HEK293 (cell line): ENCODE measurements around the gene CRYBG1.

ENCODE experiments used
- EGR2 ChIP-seq: fragments of 450-650 bp; formaldehyde crosslinking; IDR thresholded peaks from 2 replicates; pipeline ENCODE4 v1.5.1; 2016; ENCODE audit warnings: low read depth, missing biosample characterization, missing genetic modification characterization
- GLIS2 ChIP-seq: fragments of 450-650 bp; formaldehyde crosslinking; IDR thresholded peaks from 2 replicates; pipeline ENCODE4 v1.5.1; 2016; ENCODE audit warnings: missing biosample characterization, missing genetic modification characterization
- IKZF3 ChIP-seq: fragments of 450-650 bp; IDR thresholded peaks from 2 replicates; pipeline ENCODE4 v1.5.0; 2018; ENCODE audit warnings: missing biosample characterization, mild to moderate bottlenecking, missing genetic modification characterization, moderate library complexity
- KLF1 ChIP-seq: fragments of 450-650 bp; formaldehyde crosslinking; IDR thresholded peaks from 2 replicates; pipeline ENCODE4 v1.5.1; 2016; ENCODE audit warnings: missing biosample characterization, missing genetic modification characterization
- SCRT1 ChIP-seq: fragments of 450-650 bp; formaldehyde crosslinking; IDR thresholded peaks from 2 replicates; pipeline ENCODE4 v1.5.1; 2016; ENCODE audit warnings: missing biosample characterization, missing genetic modification characterization, borderline replicate concordance
- SP7 ChIP-seq: fragments of 450-650 bp; formaldehyde crosslinking; IDR thresholded peaks from 2 replicates; pipeline ENCODE4 v1.5.1; 2016; ENCODE audit warnings: missing biosample characterization, missing genetic modification characterization
- TCF7L2 ChIP-seq: IDR thresholded peaks from 2 replicates; pipeline ENCODE4 v1.6.1; 2011; ENCODE audit warnings: low read depth, mild to moderate bottlenecking, inconsistent platforms, low read length, moderate library complexity, borderline replicate concordance
- WT1 ChIP-seq: fragments of 450-650 bp; formaldehyde crosslinking; IDR thresholded peaks from 2 replicates; pipeline ENCODE4 v1.5.1; 2016; ENCODE audit warnings: missing biosample characterization, missing genetic modification characterization
- ZBTB20 ChIP-seq: fragments of 450-650 bp; formaldehyde crosslinking; IDR thresholded peaks from 2 replicates; pipeline ENCODE4 v1.5.1; 2016; ENCODE audit warnings: missing biosample characterization, missing genetic modification characterization
- ZFHX2 ChIP-seq: fragments of 450-650 bp; formaldehyde crosslinking; conservative IDR thresholded peaks from 2 replicates; pipeline ENCODE4 v1.5.1; 2016; ENCODE audit warnings: missing biosample characterization, missing genetic modification characterization
- ZIC2 ChIP-seq: fragments of 450-650 bp; formaldehyde crosslinking; IDR thresholded peaks from 2 replicates; pipeline ENCODE4 v1.5.1; 2016; ENCODE audit warnings: missing biosample characterization, missing genetic modification characterization
- ZNF155 ChIP-seq: fragments of 450-650 bp; formaldehyde crosslinking; IDR thresholded peaks from 2 replicates; pipeline ENCODE4 v1.5.1; 2016; ENCODE audit warnings: missing biosample characterization, missing genetic modification characterization
- ZNF157 ChIP-seq: fragments of 450-650 bp; formaldehyde crosslinking; IDR thresholded peaks from 2 replicates; pipeline ENCODE4 v1.5.1; 2016; ENCODE audit warnings: missing biosample characterization, missing genetic modification characterization
- ZNF214 ChIP-seq: fragments of 450-650 bp; formaldehyde crosslinking; IDR thresholded peaks from 2 replicates; pipeline ENCODE4 v1.5.1; 2017; ENCODE audit warnings: missing biosample characterization, mild to moderate bottlenecking, missing genetic modification characterization, borderline replicate concordance
- ZNF514 ChIP-seq: fragments of 450-650 bp; formaldehyde crosslinking; IDR thresholded peaks from 2 replicates; pipeline ENCODE4 v1.5.1; 2016; ENCODE audit warnings: missing biosample characterization, missing genetic modification characterization
- ZNF548 ChIP-seq: fragments of 450-650 bp; formaldehyde crosslinking; IDR thresholded peaks from 2 replicates; pipeline ENCODE4 v1.5.1; 2016; ENCODE audit warnings: missing biosample characterization, missing genetic modification characterization
- ZNF549 ChIP-seq: fragments of 450-650 bp; IDR thresholded peaks from 2 replicates; pipeline ENCODE4 v1.5.1; 2018; ENCODE audit warnings: missing biosample characterization, missing genetic modification characterization, mild to moderate bottlenecking, inconsistent platforms, moderate library complexity
- ZNF585B ChIP-seq: fragments of 450-650 bp; formaldehyde crosslinking; IDR thresholded peaks from 2 replicates; pipeline ENCODE4 v1.5.1; 2016; ENCODE audit warnings: missing biosample characterization, missing genetic modification characterization
- ZNF747 ChIP-seq: fragments of 450-650 bp; formaldehyde crosslinking; IDR thresholded peaks from 2 replicates; pipeline ENCODE4 v1.5.1; 2016; ENCODE audit warnings: missing biosample characterization, missing genetic modification characterization
- ZNF768 ChIP-seq: fragments of 450-650 bp; formaldehyde crosslinking; IDR thresholded peaks from 2 replicates; pipeline ENCODE4 v1.5.1; 2018; ENCODE audit warnings: missing biosample characterization, mild to moderate bottlenecking, missing genetic modification characterization
- TF ChIP-seq, protein P1 (sequence below): fragments of 450-650 bp; formaldehyde crosslinking; IDR thresholded peaks from 2 replicates; pipeline ENCODE4 v1.5.1; 2017; ENCODE audit warnings: missing biosample characterization, mild to moderate bottlenecking, missing genetic modification characterization, moderate library complexity
- TF ChIP-seq, protein P2 (sequence below): sonication (generic); formaldehyde crosslinking; IDR thresholded peaks from 2 replicates; pipeline ENCODE4 v1.8.1; 2022; ENCODE audit warnings: mild to moderate bottlenecking, moderate library complexity, missing genetic modification reagents
- TF ChIP-seq, protein P3 (sequence below): fragments of 450-650 bp; formaldehyde crosslinking; IDR thresholded peaks from 2 replicates; pipeline ENCODE4 v1.5.1; 2016; ENCODE audit warnings: missing biosample characterization, missing genetic modification characterization, low read depth
- TF ChIP-seq, protein P4 (sequence below): fragments of 450-650 bp; formaldehyde crosslinking; IDR thresholded peaks from 2 replicates; pipeline ENCODE4 v1.5.1; 2016; ENCODE audit warnings: missing biosample characterization, missing genetic modification characterization
- TF ChIP-seq, protein P5 (sequence below): fragments of 450-650 bp; formaldehyde crosslinking; IDR thresholded peaks from 2 replicates; pipeline ENCODE4 v1.5.1; 2016; ENCODE audit warnings: missing biosample characterization, missing genetic modification characterization
- TF ChIP-seq, protein P6 (sequence below): fragments of 450-650 bp; formaldehyde crosslinking; IDR thresholded peaks from 2 replicates; pipeline ENCODE4; 2016; ENCODE audit warnings: missing biosample characterization, missing genetic modification characterization
- TF ChIP-seq, protein P7 (sequence below): fragments of 450-650 bp; formaldehyde crosslinking; IDR thresholded peaks from 2 replicates; pipeline ENCODE4 v1.5.1; 2016; ENCODE audit warnings: missing biosample characterization, missing genetic modification characterization, low read depth

The CRYBG1 gene

DNA sequence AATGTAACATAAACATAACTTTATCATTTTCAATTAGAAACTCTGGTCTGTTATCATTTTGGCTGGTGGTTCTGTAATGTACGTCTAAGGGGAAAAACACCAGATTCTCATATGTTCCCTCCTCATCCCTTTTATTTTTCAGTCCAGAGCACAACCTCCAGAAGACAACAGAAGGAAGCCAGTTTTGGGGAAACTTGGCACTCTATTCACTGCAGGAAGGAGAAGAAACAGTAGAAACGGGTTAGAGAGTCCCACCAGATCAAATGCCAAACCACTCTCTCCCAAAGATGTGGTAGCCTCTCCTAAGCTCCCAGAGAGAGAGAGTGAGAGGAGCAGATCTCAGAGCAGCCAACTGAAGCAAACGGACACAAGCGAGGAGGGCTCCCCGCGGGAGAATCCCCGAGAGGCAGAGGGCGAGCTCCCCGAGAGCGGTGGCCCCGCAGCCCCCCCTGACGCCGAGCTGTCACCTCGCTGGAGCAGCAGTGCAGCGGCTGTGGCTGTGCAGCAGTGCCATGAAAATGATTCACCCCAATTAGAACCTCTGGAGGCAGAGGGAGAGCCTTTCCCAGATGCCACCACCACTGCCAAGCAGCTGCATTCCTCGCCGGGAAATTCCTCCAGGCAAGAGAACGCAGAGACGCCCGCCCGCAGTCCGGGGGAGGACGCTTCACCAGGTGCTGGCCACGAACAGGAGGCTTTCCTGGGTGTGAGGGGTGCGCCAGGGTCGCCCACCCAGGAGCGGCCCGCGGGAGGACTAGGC is 151.0 kb downstream of the CRYBG1 start (continued):
- no peak for TF ChIP-seq ZNF768 (tag by site-specific recombination)
- no peak for TF ChIP-seq SCRT1 (tag by site-specific recombination)
- TF ChIP-seq ZNF157 (tag by site-specific recombination) = no peak
- TF ChIP-seq, protein P1, sequence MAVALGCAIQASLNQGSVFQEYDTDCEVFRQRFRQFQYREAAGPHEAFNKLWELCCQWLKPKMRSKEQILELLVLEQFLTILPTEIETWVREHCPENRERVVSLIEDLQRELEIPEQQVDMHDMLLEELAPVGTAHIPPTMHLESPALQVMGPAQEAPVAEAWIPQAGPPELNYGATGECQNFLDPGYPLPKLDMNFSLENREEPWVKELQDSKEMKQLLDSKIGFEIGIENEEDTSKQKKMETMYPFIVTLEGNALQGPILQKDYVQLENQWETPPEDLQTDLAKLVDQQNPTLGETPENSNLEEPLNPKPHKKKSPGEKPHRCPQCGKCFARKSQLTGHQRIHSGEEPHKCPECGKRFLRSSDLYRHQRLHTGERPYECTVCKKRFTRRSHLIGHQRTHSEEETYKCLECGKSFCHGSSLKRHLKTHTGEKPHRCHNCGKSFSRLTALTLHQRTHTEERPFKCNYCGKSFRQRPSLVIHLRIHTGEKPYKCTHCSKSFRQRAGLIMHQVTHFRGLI (tag by site-specific recombination) = no peak
- 0 out of 2 replicates have a peak, but pooled peaks have one; percentile 12 for TF ChIP-seq IKZF3 (tag by site-specific recombination)
- TF ChIP-seq ZNF155 (tag by site-specific recombination) = no peak
- TF ChIP-seq WT1 (tag by site-specific recombination) = no peak
- TF ChIP-seq SP7 (tag by site-specific recombination) = no peak
- 0 out of 2 replicates have a peak, but pooled peaks have one; percentile 20 for TF ChIP-seq ZIC2 (tag by site-specific recombination)
- TF ChIP-seq ZNF585B (tag by site-specific recombination) = no peak
- TF ChIP-seq, protein P2, sequence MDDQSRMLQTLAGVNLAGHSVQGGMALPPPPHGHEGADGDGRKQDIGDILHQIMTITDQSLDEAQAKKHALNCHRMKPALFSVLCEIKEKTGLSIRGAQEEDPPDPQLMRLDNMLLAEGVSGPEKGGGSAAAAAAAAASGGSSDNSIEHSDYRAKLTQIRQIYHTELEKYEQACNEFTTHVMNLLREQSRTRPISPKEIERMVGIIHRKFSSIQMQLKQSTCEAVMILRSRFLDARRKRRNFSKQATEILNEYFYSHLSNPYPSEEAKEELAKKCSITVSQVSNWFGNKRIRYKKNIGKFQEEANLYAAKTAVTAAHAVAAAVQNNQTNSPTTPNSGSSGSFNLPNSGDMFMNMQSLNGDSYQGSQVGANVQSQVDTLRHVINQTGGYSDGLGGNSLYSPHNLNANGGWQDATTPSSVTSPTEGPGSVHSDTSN (CRISPR knock-in tag) = no peak
- no peak for TF ChIP-seq TCF7L2
- no peak for TF ChIP-seq ZNF548 (tag by site-specific recombination)
- TF ChIP-seq KLF1 (tag by site-specific recombination) = no peak
- no peak for TF ChIP-seq ZNF747 (tag by site-specific recombination)
- peak; percentile 76 for TF ChIP-seq GLIS2 (tag by site-specific recombination)
- no peak for TF ChIP-seq ZNF214 (tag by site-specific recombination)
- TF ChIP-seq ZNF549 = no peak
- peak; percentile 55 for TF ChIP-seq ZFHX2
- TF ChIP-seq, protein P3, sequence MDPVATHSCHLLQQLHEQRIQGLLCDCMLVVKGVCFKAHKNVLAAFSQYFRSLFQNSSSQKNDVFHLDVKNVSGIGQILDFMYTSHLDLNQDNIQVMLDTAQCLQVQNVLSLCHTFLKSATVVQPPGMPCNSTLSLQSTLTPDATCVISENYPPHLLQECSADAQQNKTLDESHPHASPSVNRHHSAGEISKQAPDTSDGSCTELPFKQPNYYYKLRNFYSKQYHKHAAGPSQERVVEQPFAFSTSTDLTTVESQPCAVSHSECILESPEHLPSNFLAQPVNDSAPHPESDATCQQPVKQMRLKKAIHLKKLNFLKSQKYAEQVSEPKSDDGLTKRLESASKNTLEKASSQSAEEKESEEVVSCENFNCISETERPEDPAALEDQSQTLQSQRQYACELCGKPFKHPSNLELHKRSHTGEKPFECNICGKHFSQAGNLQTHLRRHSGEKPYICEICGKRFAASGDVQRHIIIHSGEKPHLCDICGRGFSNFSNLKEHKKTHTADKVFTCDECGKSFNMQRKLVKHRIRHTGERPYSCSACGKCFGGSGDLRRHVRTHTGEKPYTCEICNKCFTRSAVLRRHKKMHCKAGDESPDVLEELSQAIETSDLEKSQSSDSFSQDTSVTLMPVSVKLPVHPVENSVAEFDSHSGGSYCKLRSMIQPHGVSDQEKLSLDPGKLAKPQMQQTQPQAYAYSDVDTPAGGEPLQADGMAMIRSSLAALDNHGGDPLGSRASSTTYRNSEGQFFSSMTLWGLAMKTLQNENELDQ (tag by site-specific recombination) = no peak
- no peak for TF ChIP-seq ZNF514 (tag by site-specific recombination)
- TF ChIP-seq, protein P4, sequence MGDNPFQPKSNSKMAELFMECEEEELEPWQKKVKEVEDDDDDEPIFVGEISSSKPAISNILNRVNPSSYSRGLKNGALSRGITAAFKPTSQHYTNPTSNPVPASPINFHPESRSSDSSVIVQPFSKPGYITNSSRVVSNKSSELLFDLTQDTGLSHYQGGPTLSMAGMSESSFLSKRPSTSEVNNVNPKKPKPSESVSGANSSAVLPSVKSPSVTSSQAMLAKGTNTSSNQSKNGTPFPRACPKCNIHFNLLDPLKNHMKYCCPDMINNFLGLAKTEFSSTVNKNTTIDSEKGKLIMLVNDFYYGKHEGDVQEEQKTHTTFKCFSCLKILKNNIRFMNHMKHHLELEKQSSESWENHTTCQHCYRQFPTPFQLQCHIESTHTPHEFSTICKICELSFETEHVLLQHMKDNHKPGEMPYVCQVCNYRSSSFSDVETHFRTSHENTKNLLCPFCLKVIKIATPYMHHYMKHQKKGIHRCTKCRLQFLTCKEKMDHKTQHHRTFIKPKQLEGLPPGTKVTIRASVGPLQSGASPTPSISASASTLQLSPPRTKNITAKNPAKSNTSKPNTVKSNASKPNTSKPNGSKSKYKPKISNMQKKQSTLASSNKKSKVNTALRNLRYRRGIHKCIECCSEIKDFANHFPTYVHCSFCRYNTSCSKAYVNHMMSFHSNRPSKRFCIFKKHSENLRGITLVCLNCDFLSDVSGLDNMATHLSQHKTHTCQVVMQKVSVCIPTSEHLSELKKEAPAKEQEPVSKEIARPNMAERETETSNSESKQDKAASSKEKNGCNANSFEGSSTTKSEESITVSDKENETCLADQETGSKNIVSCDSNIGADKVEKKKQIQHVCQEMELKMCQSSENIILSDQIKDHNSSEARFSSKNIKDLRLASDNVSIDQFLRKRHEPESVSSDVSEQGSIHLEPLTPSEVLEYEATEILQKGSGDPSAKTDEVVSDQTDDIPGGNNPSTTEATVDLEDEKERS (tag by site-specific recombination) = no peak
- TF ChIP-seq ZBTB20 (tag by site-specific recombination) = peak; percentile 59; the same call in 1 of the 2 replicates
- 0 out of 2 replicates have a peak, but pooled peaks have one; percentile 33 for TF ChIP-seq EGR2 (tag by site-specific recombination)
- TF ChIP-seq, protein P5, sequence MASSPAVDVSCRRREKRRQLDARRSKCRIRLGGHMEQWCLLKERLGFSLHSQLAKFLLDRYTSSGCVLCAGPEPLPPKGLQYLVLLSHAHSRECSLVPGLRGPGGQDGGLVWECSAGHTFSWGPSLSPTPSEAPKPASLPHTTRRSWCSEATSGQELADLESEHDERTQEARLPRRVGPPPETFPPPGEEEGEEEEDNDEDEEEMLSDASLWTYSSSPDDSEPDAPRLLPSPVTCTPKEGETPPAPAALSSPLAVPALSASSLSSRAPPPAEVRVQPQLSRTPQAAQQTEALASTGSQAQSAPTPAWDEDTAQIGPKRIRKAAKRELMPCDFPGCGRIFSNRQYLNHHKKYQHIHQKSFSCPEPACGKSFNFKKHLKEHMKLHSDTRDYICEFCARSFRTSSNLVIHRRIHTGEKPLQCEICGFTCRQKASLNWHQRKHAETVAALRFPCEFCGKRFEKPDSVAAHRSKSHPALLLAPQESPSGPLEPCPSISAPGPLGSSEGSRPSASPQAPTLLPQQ = 0 out of 2 replicates have a peak, but pooled peaks have one; percentile 12
- TF ChIP-seq, protein P6, sequence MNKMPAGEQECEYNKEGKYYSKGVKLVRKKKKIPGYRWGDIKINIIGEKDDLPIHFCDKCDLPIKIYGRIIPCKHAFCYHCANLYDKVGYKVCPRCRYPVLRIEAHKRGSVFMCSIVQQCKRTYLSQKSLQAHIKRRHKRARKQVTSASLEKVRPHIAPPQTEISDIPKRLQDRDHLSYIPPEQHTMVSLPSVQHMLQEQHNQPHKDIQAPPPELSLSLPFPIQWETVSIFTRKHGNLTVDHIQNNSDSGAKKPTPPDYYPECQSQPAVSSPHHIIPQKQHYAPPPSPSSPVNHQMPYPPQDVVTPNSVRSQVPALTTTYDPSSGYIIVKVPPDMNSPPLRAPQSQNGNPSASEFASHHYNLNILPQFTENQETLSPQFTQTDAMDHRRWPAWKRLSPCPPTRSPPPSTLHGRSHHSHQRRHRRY (tag by site-specific recombination) = no peak
- TF ChIP-seq, protein P7, sequence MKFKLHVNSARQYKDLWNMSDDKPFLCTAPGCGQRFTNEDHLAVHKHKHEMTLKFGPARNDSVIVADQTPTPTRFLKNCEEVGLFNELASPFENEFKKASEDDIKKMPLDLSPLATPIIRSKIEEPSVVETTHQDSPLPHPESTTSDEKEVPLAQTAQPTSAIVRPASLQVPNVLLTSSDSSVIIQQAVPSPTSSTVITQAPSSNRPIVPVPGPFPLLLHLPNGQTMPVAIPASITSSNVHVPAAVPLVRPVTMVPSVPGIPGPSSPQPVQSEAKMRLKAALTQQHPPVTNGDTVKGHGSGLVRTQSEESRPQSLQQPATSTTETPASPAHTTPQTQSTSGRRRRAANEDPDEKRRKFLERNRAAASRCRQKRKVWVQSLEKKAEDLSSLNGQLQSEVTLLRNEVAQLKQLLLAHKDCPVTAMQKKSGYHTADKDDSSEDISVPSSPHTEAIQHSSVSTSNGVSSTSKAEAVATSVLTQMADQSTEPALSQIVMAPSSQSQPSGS (tag by site-specific recombination) = no peak
